ENCODE results near the gene CNKSR1. TPM values are rescaled to one million over a fixed set of nuclear protein-coding genes. Genes with fewer than 3 reads are reported as not detected.

The CNKSR1 gene
- polyA plus RNA-seq, 10 donors, result 0.97 to 3.9 (median 2.1) TPM

DNA sequence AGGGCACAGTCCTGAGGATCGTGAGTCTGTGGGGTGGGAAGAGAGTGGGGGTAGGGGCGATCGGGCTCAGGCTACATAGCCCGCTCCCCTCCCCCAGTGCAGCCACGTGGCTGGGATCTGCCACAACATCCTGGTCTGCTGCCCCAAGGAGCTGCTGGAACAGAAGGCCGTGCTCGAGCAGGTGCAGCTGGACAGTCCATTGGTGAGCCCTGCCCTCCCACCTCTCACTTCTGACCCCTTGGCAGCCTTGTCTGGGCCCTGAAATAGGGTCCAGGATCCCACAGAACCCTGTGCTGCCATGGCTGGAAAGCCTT is 5.0 kb downstream of the CNKSR1 start:
- no peak for DNase-seq

DNA sequence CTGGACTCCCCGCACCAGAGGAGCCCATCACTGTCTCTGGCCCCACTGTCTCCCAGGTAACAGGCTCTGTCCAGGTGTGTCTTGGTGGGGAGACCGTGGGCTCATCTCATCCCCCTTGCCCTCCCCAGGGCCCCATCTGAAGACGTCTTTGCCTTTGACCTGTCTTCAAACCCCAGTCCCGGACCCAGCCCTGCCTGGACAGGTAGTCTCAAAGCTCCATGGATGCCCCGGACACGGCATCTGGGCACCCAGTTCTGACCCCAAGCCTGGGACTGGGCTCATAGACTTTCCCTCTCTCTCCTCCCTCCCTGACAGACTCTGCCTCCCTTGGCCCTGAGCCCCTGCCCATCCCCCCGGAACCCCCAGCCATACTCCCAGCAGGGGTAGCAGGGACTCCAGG is 6.8 kb downstream of the CNKSR1 start:
- DNase-seq, result no peak

DNA sequence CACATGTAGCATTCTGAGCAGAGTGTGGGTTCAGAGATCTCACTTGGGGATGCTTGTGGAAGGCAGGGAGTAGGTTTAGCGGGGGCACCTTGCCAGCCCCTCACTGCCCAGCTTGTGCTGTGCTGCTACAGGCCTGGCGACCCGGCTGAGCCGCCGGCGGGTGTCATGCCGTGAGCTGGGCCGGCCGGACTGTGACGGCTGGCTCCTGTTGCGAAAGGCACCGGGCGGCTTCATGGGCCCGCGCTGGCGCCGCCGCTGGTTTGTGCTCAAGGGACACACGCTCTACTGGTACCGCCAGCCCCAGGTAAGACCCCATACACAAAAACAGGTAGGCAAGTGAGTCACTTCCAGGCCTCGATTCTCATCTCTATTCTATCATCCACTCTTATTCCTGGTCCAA is 7.6 kb downstream of the CNKSR1 start:
- no peak for DNase-seq

DNA sequence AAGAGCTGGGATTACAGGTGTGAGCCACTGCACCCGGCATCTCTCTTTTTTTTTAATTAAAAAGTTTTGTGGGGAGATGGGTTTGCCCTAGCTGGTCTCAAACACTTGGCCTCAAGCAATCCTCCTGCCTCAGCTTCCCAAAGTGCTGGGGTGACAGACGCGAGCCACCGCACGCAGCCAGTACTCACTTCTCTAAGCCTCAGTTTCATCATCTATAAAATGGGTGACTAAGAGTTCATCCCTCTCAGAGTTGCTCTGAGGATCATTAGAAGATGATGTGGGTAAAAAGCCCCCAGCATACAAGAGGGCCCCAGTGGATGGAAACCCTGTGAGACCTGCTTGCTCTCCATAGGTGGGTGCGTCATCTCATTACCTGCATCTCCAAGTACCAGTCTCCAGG is 10.6 kb downstream of the CNKSR1 start:
- DNase-seq, result no peak

DNA sequence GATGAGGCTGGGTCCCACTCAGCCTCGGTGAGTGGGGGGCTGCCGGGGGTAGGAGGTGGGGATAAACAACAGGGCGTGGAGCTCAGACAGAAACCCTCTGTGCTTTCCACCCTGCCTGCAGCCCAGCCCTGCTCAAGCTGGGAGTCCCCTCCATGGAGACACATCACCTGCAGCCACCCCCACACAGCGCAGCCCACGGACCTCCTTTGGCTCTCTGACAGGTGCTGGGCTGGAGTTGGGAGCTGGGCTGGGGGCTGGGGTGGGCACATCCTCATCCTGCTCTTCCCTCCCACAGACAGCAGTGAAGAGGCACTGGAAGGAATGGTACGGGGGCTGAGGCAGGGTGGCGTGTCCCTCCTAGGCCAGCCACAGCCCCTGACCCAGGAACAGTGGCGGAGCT is 11.2 kb downstream of the CNKSR1 start:
- DNase-seq, result no peak

DNA sequence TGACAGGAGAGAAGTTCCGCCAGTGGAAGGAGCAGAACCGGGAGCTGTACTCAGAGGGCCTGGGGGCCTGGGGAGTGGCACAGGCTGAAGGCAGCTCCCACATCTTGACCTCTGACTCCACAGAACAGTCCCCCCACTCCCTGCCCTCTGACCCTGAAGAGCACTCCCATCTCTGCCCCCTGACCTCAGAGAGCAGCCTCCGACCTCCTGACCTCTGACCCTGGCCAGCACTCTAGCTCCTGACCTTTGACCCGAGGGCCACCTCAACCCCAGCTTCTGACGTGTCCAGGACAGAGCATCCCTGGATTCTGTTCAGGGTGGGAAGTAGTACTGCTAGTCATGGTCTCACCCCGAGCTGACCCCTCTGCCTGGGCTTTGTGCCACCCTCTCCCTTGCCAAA is 12.0 kb downstream of the CNKSR1 start:
- no peak for DNase-seq

DNA sequence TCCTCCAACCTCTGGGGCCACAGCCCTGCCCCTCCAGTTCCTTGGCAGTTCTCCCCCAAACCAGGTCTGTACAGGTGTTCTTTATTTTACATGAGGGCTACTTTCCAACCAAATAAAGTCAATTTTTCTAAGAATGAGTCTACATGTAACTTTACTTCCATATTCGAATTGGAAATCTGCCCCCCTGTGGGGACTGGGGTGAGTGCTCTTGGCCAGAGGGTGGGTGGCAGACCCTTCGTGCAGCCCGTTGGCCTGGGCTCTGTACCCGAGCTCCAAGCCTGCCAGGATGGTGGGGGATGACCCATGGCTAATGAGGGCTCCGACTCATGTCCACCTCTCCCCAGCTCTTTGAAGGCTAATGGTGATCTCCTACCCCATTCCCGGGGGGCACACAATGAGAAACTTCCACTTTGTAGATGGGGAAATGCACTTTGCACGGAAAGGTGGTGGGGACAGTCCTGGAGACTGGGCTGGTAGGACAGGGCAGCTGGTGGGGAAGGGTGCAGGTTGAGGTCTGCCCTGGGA is 12.5 kb downstream of the CNKSR1 start:
- no peak for DNase-seq

DNA sequence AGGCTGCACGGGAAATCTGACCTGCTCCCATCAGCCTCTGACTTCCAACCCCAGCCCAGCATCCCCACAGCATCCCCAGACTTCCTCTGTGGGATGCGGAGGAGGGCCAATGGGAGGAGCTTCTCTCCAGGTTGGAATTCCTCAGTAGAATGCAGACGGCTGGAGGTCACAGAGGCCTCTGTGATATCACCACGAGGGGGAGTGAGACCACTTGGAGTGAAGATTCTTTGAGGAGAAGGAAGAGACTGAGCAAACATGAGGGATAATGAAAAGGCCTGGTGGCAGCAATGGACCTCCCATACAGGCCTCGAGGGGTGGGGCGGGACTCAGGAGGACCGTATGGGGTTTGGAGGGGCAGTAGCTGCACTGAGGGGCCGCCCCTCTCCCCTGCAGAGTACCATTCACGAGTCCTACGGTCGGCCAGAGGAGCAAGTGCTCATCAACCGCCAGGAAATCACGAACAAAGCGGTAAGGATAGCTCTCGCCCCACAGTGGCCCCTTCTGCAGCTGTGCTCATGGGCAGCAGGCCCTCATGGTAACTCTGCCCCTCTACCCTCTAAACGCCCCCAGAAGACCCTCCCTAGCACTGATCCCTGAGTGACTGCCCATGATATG is 13.2 kb downstream of the CNKSR1 start, which contains the start of gene CATSPER4:
Gene CATSPER4, plus strand, starts transcription at position 230 of the 615 bp plus-strand sequence. Its CDS starts 26 bp downstream, at position 256.
- no peak for DNase-seq

DNA sequence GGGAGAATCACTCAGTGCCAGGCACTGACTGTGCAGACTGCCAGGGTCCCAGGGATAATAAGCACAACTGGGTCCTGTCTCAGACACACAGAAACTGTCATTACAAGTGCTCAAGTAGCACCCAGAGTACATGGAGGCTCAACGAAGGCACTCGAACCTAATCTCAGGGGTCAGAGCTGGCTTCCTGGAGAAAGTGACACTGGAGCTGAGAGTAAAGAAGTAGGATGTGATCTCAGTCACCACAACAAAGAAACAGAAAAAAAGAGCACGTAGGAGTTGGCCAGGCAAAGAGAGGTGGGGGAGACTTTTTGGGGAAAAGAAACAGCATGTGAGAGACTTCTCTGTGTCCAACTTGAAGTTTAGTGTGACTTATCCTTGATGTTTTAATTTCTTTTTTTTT is 14.4 kb downstream of the CNKSR1 start:
- DNase-seq, result no peak

DNA sequence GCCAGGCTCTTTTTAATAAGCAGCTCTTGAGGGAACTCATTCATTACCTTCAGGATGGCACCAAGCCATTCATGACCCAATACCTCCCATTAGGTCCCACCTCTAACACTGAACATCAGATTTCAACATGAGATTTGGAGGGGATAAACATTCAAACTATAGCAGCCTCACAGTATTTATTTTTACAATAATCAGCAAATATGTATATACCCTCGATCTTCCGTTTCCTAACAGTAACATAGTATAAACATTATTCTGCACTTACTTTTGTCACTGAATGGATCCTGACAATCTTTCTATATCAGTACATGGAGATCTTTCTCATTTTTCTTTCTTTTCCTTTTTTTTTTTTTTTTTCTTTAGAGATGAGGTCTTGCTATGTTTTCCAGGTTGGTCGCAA is 18.5 kb downstream of the CNKSR1 start:
- DNase-seq, result no peak

DNA sequence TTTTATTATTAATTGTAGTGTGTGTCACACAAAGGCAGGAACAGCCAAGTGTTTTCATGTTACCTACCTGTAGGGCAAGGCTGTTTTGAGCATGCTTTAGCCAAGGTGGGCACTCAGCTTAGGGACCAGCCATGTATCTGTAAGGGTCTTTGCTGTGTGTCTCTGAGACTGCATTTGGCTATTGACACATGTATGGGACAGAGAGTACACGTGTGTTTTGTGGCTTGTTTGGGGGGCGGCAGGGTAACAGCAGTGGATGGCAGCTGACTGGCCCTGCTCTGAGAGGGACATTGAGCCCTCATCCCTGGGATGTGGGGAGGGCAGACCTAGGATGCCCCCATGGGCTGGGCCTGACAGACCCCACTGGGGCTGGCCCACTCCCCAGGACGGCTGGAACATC is 20.0 kb downstream of the CNKSR1 start:
- no peak for DNase-seq

DNA sequence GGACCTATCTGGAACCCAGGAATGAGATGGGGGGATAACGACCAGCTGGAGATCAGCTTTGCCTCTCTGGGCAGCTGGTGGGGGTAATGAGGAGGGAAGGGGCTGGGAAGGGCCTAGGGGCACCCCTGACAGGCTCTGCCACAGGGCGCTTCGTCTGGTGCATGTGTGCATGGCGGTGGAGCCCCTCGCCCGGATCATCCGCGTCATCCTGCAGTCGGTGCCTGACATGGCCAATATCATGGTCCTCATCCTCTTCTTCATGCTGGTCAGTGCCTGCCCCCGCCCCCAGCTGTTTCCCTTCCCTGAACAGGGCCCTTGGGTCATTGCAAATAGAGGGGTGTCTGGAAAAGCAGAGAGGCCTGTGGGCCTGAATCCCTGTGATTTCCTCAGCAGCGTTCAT is 20.5 kb downstream of the CNKSR1 start:
- no peak for DNase-seq

DNA sequence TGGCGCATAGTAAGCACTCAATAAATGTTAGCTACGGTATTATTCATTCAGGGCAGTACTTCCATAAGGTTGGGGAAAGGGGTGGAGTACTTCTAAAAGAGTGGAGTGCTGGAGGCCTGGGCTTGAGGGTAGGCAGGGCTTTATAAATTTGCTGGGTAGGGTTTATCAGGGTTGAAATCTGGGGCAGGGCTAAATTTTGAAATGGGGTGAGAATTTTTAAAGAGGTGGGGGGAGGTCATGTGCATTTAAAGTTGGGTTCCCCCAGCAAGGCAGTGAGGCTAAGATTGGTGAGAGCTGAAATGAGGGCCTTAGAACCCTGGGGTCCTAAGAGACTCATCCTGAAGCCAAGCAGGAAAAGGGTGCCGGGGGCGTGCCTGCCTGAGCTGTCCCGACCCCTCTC is 23.1 kb downstream of the CNKSR1 start:
- no peak for DNase-seq

DNA sequence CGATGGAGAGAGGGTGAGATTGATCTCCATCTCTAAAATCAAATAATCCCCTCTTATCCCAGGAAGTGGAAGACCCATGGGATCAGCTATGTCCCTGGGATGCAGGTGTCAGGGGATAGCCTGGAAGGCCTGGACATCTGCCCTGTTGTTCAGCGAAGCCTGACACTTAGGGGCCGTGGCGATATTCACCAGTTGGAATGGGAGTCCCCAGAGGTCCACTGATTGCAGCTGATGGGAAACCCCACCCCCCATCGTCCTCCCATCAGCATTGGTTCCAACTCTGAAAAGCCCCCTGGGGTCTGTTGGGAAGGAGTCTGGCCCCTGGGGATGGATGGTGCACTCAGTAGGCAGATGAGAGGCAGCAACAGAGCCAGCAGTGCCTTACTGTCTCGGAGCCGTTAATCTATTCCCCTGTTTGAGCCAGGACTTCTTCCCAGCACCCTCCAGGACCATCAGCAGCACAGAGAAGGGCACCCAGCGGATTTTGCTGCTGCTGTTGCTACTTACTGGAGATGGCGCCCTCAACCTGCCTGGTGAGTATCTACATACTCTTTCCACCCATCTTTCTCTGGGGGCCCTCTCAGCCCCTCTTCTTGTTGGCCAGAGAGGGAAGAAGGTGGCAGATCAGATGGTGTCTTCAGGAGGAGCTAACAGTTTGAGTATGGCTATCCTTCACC is 26.5 kb downstream of the CNKSR1 start:
- no peak for DNase-seq

DNA sequence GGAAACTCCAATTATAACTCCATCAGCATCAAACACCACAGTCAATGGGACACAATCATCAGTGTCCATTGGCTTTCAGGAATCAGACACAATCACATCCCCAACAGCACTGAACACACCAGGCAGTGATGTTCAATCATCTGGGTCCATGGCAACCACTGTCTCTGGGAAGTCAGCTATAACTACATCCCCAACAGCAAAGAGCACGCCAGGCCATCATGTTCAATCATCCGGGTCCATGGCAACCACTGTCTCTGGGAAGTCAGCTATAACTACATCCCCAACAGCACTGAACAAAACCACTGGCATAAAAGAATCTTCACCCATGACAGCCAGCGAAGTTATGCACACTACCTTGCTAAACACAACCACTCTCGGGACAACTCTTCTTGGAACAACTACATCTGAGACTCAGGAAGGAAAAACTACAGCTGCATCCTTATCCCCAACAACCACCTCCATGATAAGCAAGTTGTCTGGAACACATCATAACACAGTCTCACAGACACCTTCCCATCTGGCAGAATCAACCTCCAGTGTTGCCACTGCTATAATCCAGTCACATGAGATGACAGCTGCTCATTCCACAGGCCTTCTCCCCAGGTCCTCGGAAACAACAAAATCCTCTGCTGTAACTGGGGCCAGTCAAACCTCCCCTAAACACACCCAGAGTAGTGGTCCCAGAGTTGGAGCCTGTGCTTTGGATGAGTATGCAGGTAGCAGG is 33.0 kb downstream of the CNKSR1 start:
- DNase-seq, result no peak

DNA sequence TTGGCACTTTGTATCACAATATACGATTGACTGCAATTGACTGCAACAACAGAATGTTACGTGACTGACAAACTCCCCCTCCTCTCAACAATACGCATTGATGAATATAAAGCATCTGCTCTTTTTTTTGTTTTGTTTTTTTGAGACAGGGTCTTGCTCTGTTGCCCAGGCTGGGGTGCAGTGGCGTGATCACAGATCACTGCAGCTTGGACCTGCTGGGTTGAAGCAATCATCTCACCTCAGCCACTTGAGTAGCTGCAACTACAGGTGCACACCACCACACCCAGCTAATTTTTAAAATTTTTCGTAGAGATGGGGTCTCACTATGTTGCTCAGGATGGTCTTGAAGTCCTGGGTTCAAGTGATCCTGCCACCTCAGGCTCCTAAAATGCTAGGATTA is 35.4 kb downstream of the CNKSR1 start:
- no peak for DNase-seq

DNA sequence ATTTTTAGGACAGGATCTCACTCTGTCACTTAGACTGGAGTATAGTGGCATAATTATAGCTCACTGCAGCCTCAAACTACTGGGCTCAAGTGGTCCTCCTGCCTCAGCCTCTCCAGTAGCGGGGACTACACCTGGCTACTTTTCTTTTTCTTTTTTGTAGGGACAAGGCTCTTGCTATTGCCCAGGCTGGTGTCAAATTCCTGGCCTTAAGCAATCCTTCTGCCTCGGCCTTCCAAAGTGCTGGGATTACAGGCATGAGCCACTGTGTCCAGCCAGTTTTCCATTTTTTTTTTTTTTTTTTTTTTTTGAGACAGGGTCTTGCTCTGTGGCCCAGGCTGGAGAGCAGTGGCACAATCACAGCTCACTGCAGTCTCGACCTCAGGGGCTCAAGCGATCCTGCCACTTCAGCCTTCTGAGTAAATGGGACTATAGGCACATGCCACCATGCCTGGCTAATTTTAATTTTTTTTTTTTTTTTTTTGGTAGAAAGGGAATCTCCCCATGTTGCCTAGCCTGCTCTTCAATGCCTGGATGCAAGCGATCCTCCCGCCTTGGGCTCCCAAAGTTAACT is 36.1 kb downstream of the CNKSR1 start:
- DNase-seq, result no peak

DNA sequence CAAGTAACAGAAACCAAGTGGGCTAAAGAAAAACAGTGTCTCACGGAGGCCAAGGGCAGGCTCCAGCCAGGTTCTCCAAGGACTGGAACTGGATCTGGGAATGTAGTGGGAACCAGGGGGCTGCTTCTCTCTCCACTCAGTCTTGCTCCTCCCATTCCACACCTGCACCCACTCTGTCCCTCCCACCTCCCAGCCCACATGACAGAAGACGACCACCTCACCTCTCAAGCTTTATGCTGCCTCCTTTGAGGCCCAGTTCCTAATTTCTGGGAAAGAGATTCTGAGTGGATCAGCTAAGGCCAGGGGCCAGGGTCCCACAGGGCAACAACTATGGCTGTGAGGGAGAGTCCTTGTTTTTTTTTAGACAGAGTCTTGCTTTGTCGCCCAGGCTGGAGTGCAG is 38.0 kb downstream of the CNKSR1 start:
- no peak for DNase-seq

DNA sequence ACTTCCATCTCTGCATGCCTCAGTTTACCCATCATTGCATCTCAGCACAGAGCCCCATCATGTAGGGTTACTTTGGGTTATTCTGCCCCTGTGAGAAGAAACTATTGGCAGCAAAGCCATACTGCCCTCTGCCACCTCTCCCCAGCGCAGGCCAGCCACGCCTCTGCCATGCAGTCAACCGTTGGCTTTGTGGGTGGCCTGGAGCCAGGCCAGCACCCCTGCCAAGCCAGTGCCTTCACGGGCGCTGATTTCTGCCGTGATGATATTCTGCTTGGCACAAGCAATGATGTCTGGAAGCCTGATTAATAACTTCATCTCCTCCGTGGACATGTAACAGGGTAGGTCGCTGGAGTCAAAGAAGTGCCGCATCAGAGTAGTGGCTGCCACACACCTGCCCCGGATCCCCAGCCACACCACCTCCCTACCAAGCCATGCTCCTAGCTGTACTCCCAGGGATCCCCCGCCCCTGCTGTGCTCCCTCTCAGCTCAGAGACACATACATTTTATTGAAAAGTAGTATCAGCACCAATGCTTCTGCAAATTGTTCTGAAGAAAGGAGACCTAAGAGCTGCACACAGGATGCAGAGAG is 41.7 kb downstream of the CNKSR1 start:
- DNase-seq, result no peak

DNA sequence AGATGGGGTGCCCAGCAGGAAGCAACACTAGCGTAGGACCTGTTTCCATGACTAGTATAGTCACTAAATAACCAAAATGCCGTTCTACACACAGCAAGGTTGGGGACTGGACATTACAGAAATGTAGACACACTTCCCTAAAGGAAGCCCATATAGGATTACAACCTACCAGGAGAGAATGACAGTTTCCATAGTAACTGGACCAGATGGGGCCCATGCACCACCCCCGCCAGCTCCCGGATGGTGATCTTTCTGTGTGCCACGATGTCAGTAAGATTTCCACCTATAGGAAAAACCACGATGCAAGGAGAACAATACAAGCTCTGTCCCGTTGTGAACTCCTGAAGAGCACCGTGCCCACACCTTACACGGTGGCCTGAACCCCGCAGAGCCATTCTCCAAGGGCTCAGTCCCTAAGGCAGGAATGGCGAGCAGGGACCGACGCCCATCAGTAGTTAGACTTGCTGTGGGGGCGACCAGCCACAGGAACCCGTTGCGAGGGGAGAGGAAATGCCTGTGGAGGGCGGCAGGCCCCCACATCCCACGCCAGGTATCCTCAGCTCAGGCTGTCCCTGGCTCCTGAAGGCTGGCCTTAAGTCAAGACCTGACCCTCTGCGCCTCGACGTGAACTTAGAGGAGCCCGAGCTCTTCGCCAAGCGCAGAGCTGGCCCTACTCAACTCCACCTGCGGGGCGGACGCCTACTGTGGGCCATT is 43.1 kb downstream of the CNKSR1 start:
- no peak for DNase-seq

DNA sequence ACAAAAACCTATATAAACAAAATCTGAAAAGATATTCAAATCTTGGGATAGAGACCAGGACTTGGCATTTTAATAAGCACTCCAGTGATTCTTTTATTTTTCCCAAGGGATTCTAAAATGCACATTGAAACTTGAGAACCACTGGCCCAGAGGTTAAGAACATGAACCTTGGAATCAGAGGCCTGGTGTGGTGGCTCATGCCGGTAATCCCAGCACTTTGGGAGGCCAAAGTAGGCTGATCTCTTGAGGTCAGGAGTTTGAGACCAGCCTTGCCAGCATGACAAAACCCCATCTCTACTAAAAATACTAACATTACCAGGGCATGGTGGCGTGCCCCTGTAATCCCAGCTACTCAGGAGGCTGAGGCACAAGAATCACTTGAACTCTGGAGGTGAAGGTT is 43.8 kb downstream of the CNKSR1 start:
- DNase-seq, result no peak

DNA sequence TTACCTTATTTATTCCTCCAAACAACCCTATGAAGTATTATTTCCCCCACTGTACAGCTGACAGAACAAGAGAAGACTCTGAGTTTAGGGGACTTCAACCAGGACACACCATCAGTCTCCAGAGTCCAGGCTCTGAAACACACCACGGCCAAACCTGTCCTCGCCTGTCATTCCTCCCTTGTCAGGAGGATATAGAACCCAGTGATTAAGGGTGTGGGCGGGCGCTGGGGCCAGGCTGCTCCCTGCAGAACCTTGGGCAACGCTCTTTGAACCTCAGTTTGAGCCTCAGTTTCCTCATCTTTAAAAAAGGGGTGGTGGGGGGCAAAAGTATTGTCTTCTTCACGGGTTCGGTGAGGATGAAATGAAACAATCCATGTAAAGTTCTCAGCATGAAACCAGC is 47.3 kb downstream of the CNKSR1 start:
- DNase-seq, result no peak

Data from muscle of back (tissue), 11 donors.